ENCODE measurements around the gene CBARP. TPM values are rescaled to one million over a fixed set of nuclear protein-coding genes. Genes with fewer than 3 reads are reported as not detected.

Gene CBARP
- total and polyA plus RNA-seq, 2 of the 13 experiments (the other 11 are each of a cell fraction or from before 2014, with no cell fraction given): 1.2 to 1.4 TPM

GRCh38 chr19:1239796-1240737, 2.3 kb upstream of the CBARP start (continued):
- TF ChIP-seq ZNF724P (CRISPR knock-in tag; IDR thresholded peaks at IDR 0.05; ENCODE audit: borderline replicate concordance): no peak
- no peak for TF ChIP-seq ZNF280B (CRISPR knock-in tag; IDR thresholded peaks at IDR 0.05; ENCODE audit: borderline replicate concordance)
- no peak for TF ChIP-seq ZMYM4 (CRISPR knock-in tag; IDR thresholded peaks at IDR 0.05)
- TF ChIP-seq ATF7 (IDR thresholded peaks at IDR 0.05): peak; percentile 90
- TF ChIP-seq ATF7 (CRISPR knock-in tag; IDR thresholded peaks at IDR 0.05): peak; percentile 85
- no peak for TF ChIP-seq TOE1 (CRISPR knock-in tag; IDR thresholded peaks at IDR 0.05)
- peak; percentile 83 for TF ChIP-seq THAP11 (CRISPR knock-in tag; IDR thresholded peaks at IDR 0.05)
- TF ChIP-seq ZNF598 (CRISPR knock-in tag; IDR thresholded peaks at IDR 0.05; ENCODE audit: borderline replicate concordance): no peak
- TF ChIP-seq SP5 (CRISPR knock-in tag; IDR thresholded peaks at IDR 0.05; ENCODE audit: borderline replicate concordance, low read depth): no peak
- TF ChIP-seq POGZ (CRISPR knock-in tag; IDR thresholded peaks at IDR 0.05): no peak
- no peak for TF ChIP-seq ZMYM2 (CRISPR knock-in tag; IDR thresholded peaks at IDR 0.05)
- peak; percentile 73 for TF ChIP-seq ZNF281 (CRISPR knock-in tag; IDR thresholded peaks at IDR 0.05; ENCODE audit: borderline replicate concordance)
- no peak for TF ChIP-seq BRF2 (CRISPR knock-in tag; IDR thresholded peaks at IDR 0.05)
- TF ChIP-seq ZNF225 (CRISPR knock-in tag; IDR thresholded peaks at IDR 0.05): 0 out of 2 replicates have a peak, but pooled peaks have one; percentile 51
- peak; percentile 97 for TF ChIP-seq ZHX1 (CRISPR knock-in tag; IDR thresholded peaks at IDR 0.05; ENCODE audit: low read depth)
